ENCODE results near the gene EN2.

DNA sequence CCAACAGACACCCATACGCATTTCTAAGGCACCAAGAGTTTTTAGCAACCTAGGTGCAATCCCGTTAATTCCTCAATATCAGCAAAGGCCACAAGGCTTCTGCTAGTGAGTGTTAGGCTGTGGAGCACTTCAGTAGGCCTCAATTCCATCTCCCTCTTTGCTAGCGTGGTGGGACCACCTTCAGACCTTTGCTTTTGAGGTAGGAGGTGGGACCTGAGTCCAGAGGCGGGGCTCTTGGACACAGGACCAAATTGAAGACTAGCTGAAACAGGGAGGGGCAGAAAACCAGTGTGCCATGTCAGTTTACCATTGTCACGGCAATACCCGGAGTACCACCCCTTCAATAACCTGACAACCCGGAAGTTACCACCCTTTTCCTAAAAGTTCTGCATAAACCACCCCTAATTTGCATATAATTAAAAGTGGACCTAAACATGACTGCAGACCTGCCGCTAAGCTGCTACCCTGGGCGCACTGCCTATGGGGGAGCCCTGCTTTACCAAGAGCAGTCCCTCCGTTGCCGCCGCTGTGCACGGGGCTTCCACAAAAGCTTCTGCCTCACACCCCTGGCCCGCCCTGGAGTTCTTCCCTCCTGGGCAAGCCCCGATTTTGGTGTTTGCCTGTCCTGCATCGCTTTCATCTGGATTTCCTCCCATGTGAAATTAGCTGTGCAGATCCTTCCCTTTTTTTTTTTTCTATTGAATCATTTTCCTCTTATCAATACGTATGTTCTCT is 41.1 kb upstream of the EN2 start:
- TF ChIP-seq, protein P1, sequence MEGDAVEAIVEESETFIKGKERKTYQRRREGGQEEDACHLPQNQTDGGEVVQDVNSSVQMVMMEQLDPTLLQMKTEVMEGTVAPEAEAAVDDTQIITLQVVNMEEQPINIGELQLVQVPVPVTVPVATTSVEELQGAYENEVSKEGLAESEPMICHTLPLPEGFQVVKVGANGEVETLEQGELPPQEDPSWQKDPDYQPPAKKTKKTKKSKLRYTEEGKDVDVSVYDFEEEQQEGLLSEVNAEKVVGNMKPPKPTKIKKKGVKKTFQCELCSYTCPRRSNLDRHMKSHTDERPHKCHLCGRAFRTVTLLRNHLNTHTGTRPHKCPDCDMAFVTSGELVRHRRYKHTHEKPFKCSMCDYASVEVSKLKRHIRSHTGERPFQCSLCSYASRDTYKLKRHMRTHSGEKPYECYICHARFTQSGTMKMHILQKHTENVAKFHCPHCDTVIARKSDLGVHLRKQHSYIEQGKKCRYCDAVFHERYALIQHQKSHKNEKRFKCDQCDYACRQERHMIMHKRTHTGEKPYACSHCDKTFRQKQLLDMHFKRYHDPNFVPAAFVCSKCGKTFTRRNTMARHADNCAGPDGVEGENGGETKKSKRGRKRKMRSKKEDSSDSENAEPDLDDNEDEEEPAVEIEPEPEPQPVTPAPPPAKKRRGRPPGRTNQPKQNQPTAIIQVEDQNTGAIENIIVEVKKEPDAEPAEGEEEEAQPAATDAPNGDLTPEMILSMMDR (IDR thresholded peaks at IDR 0.05): no peak
- no peak for TF ChIP-seq POLR2AphosphoS5 (IDR thresholded peaks at IDR 0.05)

All from prostate gland (tissue), 2 donors.